PC-3 (cell line): Measurements from ENCODE around the gene OPRPN. TPM values are rescaled to one million over a fixed set of nuclear protein-coding genes. Genes with fewer than 3 reads are reported as not detected.

Experiments
- ATAC-seq: fragments of 200-7000 bp; cut with Tn5 transposase; 2 replicates; pipeline ENCODE4 v1.9.1; 2020; ENCODE audit warnings: mild to moderate bottlenecking, moderate library complexity
- BruUV-seq: library from RNA; stranded (reverse); fragments of 400-500 nt; replicated peaks from 2 replicates; lab custom pipeline; 2021; lab: Mats Ljungman, UMichigan
- CTCF ChIA-PET: fragments of 300-600 bp; sonication (Branson Sonifier 250); formaldehyde crosslinking; loops from one replicate; lab custom pipeline; 2022; ENCODE audit warnings: antibody characterized with exemption; lab: Charles Lee
- POLR2A ChIA-PET: fragments of 300-600 bp; sonication (Branson Sonifier 250); formaldehyde crosslinking; loops from one replicate; lab custom pipeline; 2022; ENCODE audit warnings: antibody characterized with exemption; ENCODE audit not compliant: unreplicated experiment; lab: Charles Lee
- DNase-seq: peaks from one replicate; pipeline ENCODE4 v3.0.0-alpha.2; 2015
- H2AFZ ChIP-seq: fragments of 300-600 bp; sonication (generic); 2 replicates; pipeline ENCODE4 v1.6.0; 2016; ENCODE audit warnings: antibody characterized with exemption, low read length
- H3F3A ChIP-seq: fragments of 300-600 bp; sonication (generic); one replicate; pipeline ENCODE4 v1.6.0; 2017; ENCODE audit warnings: antibody characterized with exemption, low read length, control low read depth, mild to moderate bottlenecking; ENCODE audit not compliant: unreplicated experiment
- H3K27ac ChIP-seq: fragments of 300-600 bp; sonication (generic); 2 replicates; pipeline ENCODE4 v1.5.1; 2016; ENCODE audit warnings: mild to moderate bottlenecking, low read length
- H3K27me3 ChIP-seq: fragments of 300-600 bp; sonication (generic); 2 replicates; pipeline ENCODE4 v1.6.1; 2016; ENCODE audit warnings: low read length, mixed read lengths
- H3K36me3 ChIP-seq: fragments of 300-600 bp; sonication (generic); 2 replicates; pipeline ENCODE4 v1.6.1; 2016; ENCODE audit warnings: low read depth, mixed run types, low read length, mixed read lengths
- H3K4me1 ChIP-seq: fragments of 300-600 bp; sonication (generic); 2 replicates; pipeline ENCODE4 v1.5.1; 2016; ENCODE audit warnings: low read length; ENCODE audit not compliant: insufficient read depth
- H3K4me2 ChIP-seq: fragments of 300-600 bp; sonication (generic); 2 replicates; pipeline ENCODE4 v1.6.0; 2016; ENCODE audit warnings: low read length
- H3K4me3 ChIP-seq: fragments of 300-600 bp; sonication (generic); 2 replicates; pipeline ENCODE4 v1.5.1; 2016; ENCODE audit warnings: mild to moderate bottlenecking, low read length, mixed read lengths
- H3K79me2 ChIP-seq: fragments of 300-600 bp; sonication (generic); 2 replicates; pipeline ENCODE4 v1.6.1; 2017; ENCODE audit warnings: low read length, mixed read lengths
- H3K9ac ChIP-seq: fragments of 300-600 bp; sonication (generic); 2 replicates; pipeline ENCODE4 v1.6.0; 2016; ENCODE audit warnings: mild to moderate bottlenecking, low read length
- H3K9me2 ChIP-seq: fragments of 300-600 bp; sonication (generic); replicated peaks from 2 replicates; pipeline ENCODE4 v1.6.1; 2016; ENCODE audit warnings: mixed run types, low read length, mixed read lengths
- H3K9me3 ChIP-seq: fragments of 300-600 bp; sonication (generic); 2 replicates; pipeline ENCODE4 v1.6.1; 2016; ENCODE audit warnings: low read length, mixed read lengths
- H4K20me1 ChIP-seq: fragments of 300-600 bp; sonication (generic); 2 replicates; pipeline ENCODE4 v1.6.1; 2016; ENCODE audit warnings: low read length, mixed read lengths
- EZH2 ChIP-seq: fragments of 300-600 bp; sonication (generic); IDR thresholded peaks from one replicate; pipeline ENCODE4 v1.6.1; 2017; ENCODE audit warnings: antibody characterized with exemption, mild to moderate bottlenecking, low read length; ENCODE audit not compliant: unreplicated experiment
- EZH2phosphoT487 ChIP-seq: fragments of 300-600 bp; sonication (generic); IDR thresholded peaks from 2 replicates; pipeline ENCODE4 v1.6.1; 2018; ENCODE audit warnings: mild to moderate bottlenecking, antibody characterized with exemption, low read length, borderline replicate concordance
- intact Hi-C: fragments of 100-400 bp; cut with micrococcal nuclease; formaldehyde crosslinking; loops from 2 replicates; pipeline ENCODE4 v1.9.0; 2023
- total RNA-seq: library from RNA; depleted of rRNA; stranded (reverse); fragments of >200 nt; gene quantifications from 2 replicates; pipeline ENCODE4 v1.2.3, GENCODE V29; 2014
- TF ChIP-seq, protein P1 (sequence below): fragments of 300-600 bp; sonication (generic); conservative IDR thresholded peaks from 2 replicates; pipeline ENCODE4 v1.5.1; 2017; ENCODE audit warnings: antibody characterized with exemption, low read depth, mild to moderate bottlenecking, low read length

OPRPN gene
- total RNA-seq, 1 experiment from 2014 or later: not detected

DNA sequence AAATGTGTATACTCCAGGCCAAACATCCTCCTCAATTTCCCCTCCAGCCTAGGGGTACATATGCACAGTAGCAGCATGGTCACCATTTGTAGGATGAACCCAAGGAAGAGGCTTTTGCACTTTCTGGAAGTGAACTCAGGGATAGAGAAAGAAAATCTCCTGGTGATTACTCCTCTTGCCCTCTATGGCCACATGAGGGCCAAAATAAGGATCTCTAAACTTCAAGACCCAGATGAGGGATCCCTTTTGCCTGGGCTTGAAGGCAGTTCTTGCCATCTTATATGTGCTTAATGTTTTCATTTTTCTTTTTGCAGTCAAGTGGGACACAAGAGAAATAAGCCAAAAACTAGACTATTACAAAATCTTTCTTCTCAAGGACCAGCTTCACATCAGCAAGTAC is 44.7 kb downstream of the OPRPN start:
- Histone ChIP-seq H2AFZ (no peak overlapping the region), H3K27me3 (peaks cover 31% of the 10 kb centered on the region), H3K9me3 (no peaks in the 10 kb centered on the region), H3K36me3 (no peaks in the 10 kb centered on the region), H3K79me2 (no peaks in the 10 kb centered on the region), H3K27ac (no peak overlapping the region), H3K9me2 (no peaks in the 10 kb centered on the region), H3K9ac (no peak overlapping the region), H3K4me3 (no peak overlapping the region), H3F3A (no peaks in the 10 kb centered on the region), H4K20me1 (no peaks in the 10 kb centered on the region), H3K4me2 (no peak overlapping the region), H3K4me1 (no peaks in the 10 kb centered on the region)
- ChIA-PET CTCF (no interaction called here), POLR2A (no interaction called here)
- intact Hi-C loops: no loop called here
- BruUV-seq: no TSS peak
- no peak for DNase-seq
- TF ChIP-seq EZH2phosphoT487 (no peak), EZH2 (no peak)
- TF ChIP-seq, protein P1, sequence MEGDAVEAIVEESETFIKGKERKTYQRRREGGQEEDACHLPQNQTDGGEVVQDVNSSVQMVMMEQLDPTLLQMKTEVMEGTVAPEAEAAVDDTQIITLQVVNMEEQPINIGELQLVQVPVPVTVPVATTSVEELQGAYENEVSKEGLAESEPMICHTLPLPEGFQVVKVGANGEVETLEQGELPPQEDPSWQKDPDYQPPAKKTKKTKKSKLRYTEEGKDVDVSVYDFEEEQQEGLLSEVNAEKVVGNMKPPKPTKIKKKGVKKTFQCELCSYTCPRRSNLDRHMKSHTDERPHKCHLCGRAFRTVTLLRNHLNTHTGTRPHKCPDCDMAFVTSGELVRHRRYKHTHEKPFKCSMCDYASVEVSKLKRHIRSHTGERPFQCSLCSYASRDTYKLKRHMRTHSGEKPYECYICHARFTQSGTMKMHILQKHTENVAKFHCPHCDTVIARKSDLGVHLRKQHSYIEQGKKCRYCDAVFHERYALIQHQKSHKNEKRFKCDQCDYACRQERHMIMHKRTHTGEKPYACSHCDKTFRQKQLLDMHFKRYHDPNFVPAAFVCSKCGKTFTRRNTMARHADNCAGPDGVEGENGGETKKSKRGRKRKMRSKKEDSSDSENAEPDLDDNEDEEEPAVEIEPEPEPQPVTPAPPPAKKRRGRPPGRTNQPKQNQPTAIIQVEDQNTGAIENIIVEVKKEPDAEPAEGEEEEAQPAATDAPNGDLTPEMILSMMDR: no peak
- no peak for ATAC-seq

DNA sequence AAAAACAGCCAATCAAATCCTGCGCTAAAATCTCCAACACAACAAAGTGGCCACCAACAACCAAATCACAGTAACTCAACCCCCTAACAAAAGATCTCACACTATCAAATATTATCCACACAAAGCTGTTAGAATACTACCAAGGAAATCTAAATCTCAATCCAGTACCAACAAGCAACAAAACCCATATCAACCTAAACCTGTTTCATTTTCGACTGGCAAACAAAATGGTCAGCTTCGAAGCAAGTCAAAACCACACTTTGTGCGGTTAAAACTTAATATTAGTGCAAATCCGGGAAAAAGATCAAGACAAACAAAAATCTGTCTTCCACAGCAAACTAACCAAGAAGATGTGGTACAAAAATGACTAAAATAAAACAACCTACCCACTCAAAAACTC is 45.6 kb downstream of the OPRPN start:
- Histone ChIP-seq H3K36me3 (no peaks in the 10 kb centered on the region), H3K79me2 (no peaks in the 10 kb centered on the region), H3K9me2 (no peaks in the 10 kb centered on the region; the same call in 1 of the 2 replicates), H3K4me1 (no peaks in the 10 kb centered on the region), H2AFZ (no peak overlapping the region), H3K27ac (no peak overlapping the region), H4K20me1 (no peaks in the 10 kb centered on the region), H3K9ac (no peak overlapping the region), H3K9me3 (no peaks in the 10 kb centered on the region), H3K4me2 (no peak overlapping the region), H3K27me3 (peaks cover 24% of the 10 kb centered on the region), H3F3A (no peaks in the 10 kb centered on the region), H3K4me3 (no peak overlapping the region)
- BruUV-seq: no TSS peak
- DNase-seq: no peak
- TF ChIP-seq, protein P1: no peak
- ATAC-seq: no peak
- ChIA-PET POLR2A (no interaction called here), CTCF (no interaction called here)
- intact Hi-C loops: no loop called here

DNA sequence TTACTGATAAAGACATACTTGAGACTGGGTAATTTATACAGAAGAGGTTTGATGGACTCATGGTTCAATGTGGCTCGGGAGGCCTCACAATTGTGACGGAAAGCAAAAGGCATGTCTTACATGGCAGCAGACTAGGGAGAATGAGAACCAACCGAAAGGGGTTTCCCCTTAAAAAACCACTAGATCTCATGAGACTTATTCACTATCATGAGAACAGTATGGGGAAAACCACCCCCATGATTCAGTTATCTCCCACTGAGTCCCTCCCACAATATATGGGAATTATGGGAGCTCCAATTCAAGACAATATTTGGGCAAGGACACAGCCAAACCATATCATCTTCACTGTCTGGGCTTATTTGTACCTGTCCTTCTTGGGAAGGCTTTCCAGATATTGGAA is 51.5 kb downstream of the OPRPN start:
- Histone ChIP-seq H3K27me3 (peaks cover 2% of the 10 kb centered on the region; the same call in 1 of the 2 replicates), H2AFZ (no peak overlapping the region), H3K27ac (no peak overlapping the region), H3K4me2 (no peak overlapping the region), H3K9me2 (no peaks in the 10 kb centered on the region; the same call in 1 of the 2 replicates), H3K36me3 (no peaks in the 10 kb centered on the region), H3K9ac (no peak overlapping the region), H3K79me2 (no peaks in the 10 kb centered on the region), H4K20me1 (no peaks in the 10 kb centered on the region), H3F3A (no peaks in the 10 kb centered on the region), H3K9me3 (no peaks in the 10 kb centered on the region), H3K4me3 (no peak overlapping the region), H3K4me1 (no peaks in the 10 kb centered on the region)
- no peak for ATAC-seq
- ChIA-PET POLR2A (no interaction called here), CTCF (no interaction called here)
- DNase-seq: no peak
- no TSS peak for BruUV-seq
- intact Hi-C loops: no loop called here
- TF ChIP-seq EZH2: no peak
- TF ChIP-seq, protein P1: no peak
- TF ChIP-seq EZH2phosphoT487: no peak
